Ramos (cell line): ENCODE data around the gene COX6B2.

Source experiments
- in situ Hi-C: fragments of 300-500 bp; cut with MboI; formaldehyde crosslinking; loops from one replicate; pipeline ENCODE4 v1.14.3; 2022; ENCODE audit warnings: low sequenced_read_pairs; ENCODE audit not compliant: unreplicated experiment

The COX6B2 gene

GRCh38 chr19:55365964-55366363, 11.4 kb upstream of the COX6B2 start:
- in situ Hi-C loops, result no loop called here

- in situ Hi-C loops, result no loop called here
Measured at GRCh38 chr19:55365245-55365644, 10.7 kb upstream of the COX6B2 start.

- in situ Hi-C loops, result no loop called here
Measured at GRCh38 chr19:55362990-55363716, 8.6 kb upstream of the COX6B2 start, which contains the start of gene GARIN5B. TSS of gene GARIN5B (minus strand) at chr19:55363260. CDS start at chr19:55363066, 194 bp downstream.

- in situ Hi-C loops, result no loop called here
Measured at GRCh38 chr19:55362174-55362989, 7.9 kb upstream of the COX6B2 start.

- in situ Hi-C loops, result no loop called here
Measured at GRCh38 chr19:55360902-55361301, 6.4 kb upstream of the COX6B2 start.

GRCh38 chr19:55358943-55359908, 4.7 kb upstream of the COX6B2 start:
- in situ Hi-C loops, result no loop called here

GRCh38 chr19:55358493-55358892, 4.0 kb upstream of the COX6B2 start:
- in situ Hi-C loops, result no loop called here

GRCh38 chr19:55355213-55355821, 798 bp upstream of the COX6B2 start:
- in situ Hi-C loops, result no loop called here

GRCh38 chr19:55353803-55354697, 469 bp downstream of the COX6B2 start:
- in situ Hi-C loops, result no loop called here

GRCh38 chr19:55353356-55353802, 1.1 kb downstream of the COX6B2 start:
- in situ Hi-C loops, result no loop called here

- in situ Hi-C loops, result no loop called here
Measured at GRCh38 chr19:55352549-55353145, 1.9 kb downstream of the COX6B2 start.

- in situ Hi-C loops, result no loop called here
Measured at GRCh38 chr19:55352040-55352439, 2.5 kb downstream of the COX6B2 start.

GRCh38 chr19:55350620-55351315, 3.8 kb downstream of the COX6B2 start:
- in situ Hi-C loops, result no loop called here

- in situ Hi-C loops, result no loop called here
Measured at GRCh38 chr19:55348317-55349034, 6.0 kb downstream of the COX6B2 start.

- in situ Hi-C loops, result no loop called here
Measured at GRCh38 chr19:55347442-55348009, 7.0 kb downstream of the COX6B2 start.

- in situ Hi-C loops, result no loop called here
Measured at GRCh38 chr19:55346725-55347441, 7.6 kb downstream of the COX6B2 start.
